Mesendoderm (in vitro differentiated cells): ENCODE results near the gene ATF3.
"Not testable (repeated sequence)": the region's sequence is repeated elsewhere in the genome, so short reads cannot be mapped to it uniquely, and the experiment has no call there.

Experiments used
- DNase-seq: peaks from one replicate; pipeline ENCODE4 v3.0.0; 2013
- H2AK5ac ChIP-seq: 2 replicates; pipeline ENCODE4 v1.6.1; 2013; ENCODE audit warnings: low read length, inconsistent platforms
- H2BK120ac ChIP-seq: 2 replicates; pipeline ENCODE4 v1.6.1; 2013; ENCODE audit warnings: low read depth, mild to moderate bottlenecking, low read length, moderate library complexity, mixed read lengths
- H2BK15ac ChIP-seq: replicated peaks from 2 replicates; pipeline ENCODE4 v1.6.1; 2013; ENCODE audit warnings: low read depth, mild to moderate bottlenecking, moderate library complexity
- H2BK5ac ChIP-seq: 2 replicates; pipeline ENCODE4 v1.6.1; 2013; ENCODE audit warnings: low read length, inconsistent platforms
- H3K18ac ChIP-seq: 2 replicates; pipeline ENCODE4 v1.6.1; 2013; ENCODE audit warnings: mild to moderate bottlenecking, low read length, mixed read lengths
- H3K23ac ChIP-seq: one replicate; pipeline ENCODE4 v1.6.1; 2013; ENCODE audit warnings: low read length
- H3K27ac ChIP-seq: 2 replicates; pipeline ENCODE4 v1.5.1; 2013; ENCODE audit warnings: low read depth, mild to moderate bottlenecking, inconsistent platforms, low read length, moderate library complexity
- H3K27me3 ChIP-seq: 2 replicates; pipeline ENCODE4 v1.6.1; 2013; ENCODE audit warnings: low read length, control low read depth, mild to moderate bottlenecking, inconsistent platforms; ENCODE audit not compliant: insufficient read depth, poor library complexity
- H3K36me3 ChIP-seq: 2 replicates; pipeline ENCODE4 v1.6.1; 2013; ENCODE audit warnings: low read length, inconsistent platforms; ENCODE audit not compliant: control insufficient read depth, insufficient read depth
- H3K4ac ChIP-seq: one replicate; pipeline ENCODE4 v1.6.1; 2013; ENCODE audit warnings: low read depth, mild to moderate bottlenecking, low read length, moderate library complexity
- H3K4me1 ChIP-seq: 2 replicates; pipeline ENCODE4 v1.6.1; 2013; ENCODE audit warnings: low read depth, low read length, inconsistent platforms; ENCODE audit not compliant: control insufficient read depth
- H3K4me2 ChIP-seq: 2 replicates; pipeline ENCODE4 v1.6.1; 2013; ENCODE audit warnings: low read length
- H3K4me3 ChIP-seq: 2 replicates; pipeline ENCODE4 v1.5.1; 2013; ENCODE audit warnings: mild to moderate bottlenecking, low read length
- H3K56ac ChIP-seq: one replicate; pipeline ENCODE4 v1.6.1; 2013; ENCODE audit warnings: low read length
- H3K79me1 ChIP-seq: 2 replicates; pipeline ENCODE4 v1.6.1; 2013; ENCODE audit warnings: low read length, inconsistent platforms
- H3K79me2 ChIP-seq: 2 replicates; pipeline ENCODE4 v1.6.1; 2013; ENCODE audit warnings: mild to moderate bottlenecking, low read length; ENCODE audit not compliant: control insufficient read depth, insufficient read depth
- H3K9ac ChIP-seq: 2 replicates; pipeline ENCODE4 v1.6.1; 2013; ENCODE audit warnings: low read length, inconsistent platforms
- H4K5ac ChIP-seq: one replicate; pipeline ENCODE4 v1.6.1; 2013; ENCODE audit warnings: low read length
- H4K8ac ChIP-seq: one replicate; pipeline ENCODE4 v1.6.1; 2013; ENCODE audit warnings: low read depth, mild to moderate bottlenecking, control low read depth, low read length, moderate library complexity
- WGBS: extraction: QIAGEN DNeasy Blood & Tissue Kit; methylation state at CpG from one replicate; pipeline ENCODE4 v1.1.7; 2013; ENCODE audit warnings: low lambda C conversion rate, missing lambda C conversion rate; ENCODE audit not compliant: insufficient coverage; ENCODE audit errors: extremely low coverage; 5-methylcytosine and 5-hydroxymethylcytosine counted together

Gene ATF3

GRCh38 chr1:212656730-212657129 lies 48.2 kb downstream of the ATF3 start:
- Histone ChIP-seq H3K9ac (no peak overlapping the region), H4K8ac (no peak overlapping the region), H3K79me2 (no peaks in the 10 kb centered on the region), H3K56ac (no peak overlapping the region), H3K4ac (no peak overlapping the region), H3K27me3 (no peaks in the 10 kb centered on the region), H3K79me1 (no peaks in the 10 kb centered on the region), H3K36me3 (no peaks in the 10 kb centered on the region), H2BK15ac (no peak overlapping the region), H3K4me1 (peaks cover 3% of the 10 kb centered on the region), H4K5ac (no peak overlapping the region), H3K18ac (no peak overlapping the region), H3K27ac (no peak overlapping the region), H3K23ac (no peak overlapping the region), H2BK5ac (no peak overlapping the region), H2AK5ac (no peak overlapping the region), H3K4me2 (no peak overlapping the region), H3K4me3 (no peak overlapping the region), H2BK120ac (no peak overlapping the region)
- DNase-seq = no peak
- no CpG with 5 or more reads among the region's 5 CpGs for WGBS

GRCh38 chr1:212658250-212658649 lies 49.7 kb downstream of the ATF3 start:
- no CpG with 5 or more reads among the region's 7 CpGs for WGBS
- H3K36me3 ChIP-seq, H4K8ac ChIP-seq, H3K9ac ChIP-seq, H3K23ac ChIP-seq, H2BK120ac ChIP-seq, H3K27ac ChIP-seq, H3K4me2 ChIP-seq, H3K27me3 ChIP-seq, H2BK15ac ChIP-seq, H3K4me3 ChIP-seq, H4K5ac ChIP-seq, H2BK5ac ChIP-seq, H2AK5ac ChIP-seq, H3K18ac ChIP-seq, H3K79me2 ChIP-seq, H3K4me1 ChIP-seq, H3K4ac ChIP-seq, H3K79me1 ChIP-seq: not testable (repeated sequence)
- peak; percentile 42 for DNase-seq
- H3K56ac ChIP-seq = peak overlapping the region; percentile 42

GRCh38 chr1:212664409-212665199 lies 56.0 kb downstream of the ATF3 start:
- Histone ChIP-seq H3K23ac (no peak overlapping the region), H2BK5ac (no peak overlapping the region), H4K5ac (no peak overlapping the region), H3K79me2 (no peaks in the 10 kb centered on the region), H3K18ac (no peak overlapping the region), H2BK15ac (no peak overlapping the region), H3K4ac (no peak overlapping the region), H3K36me3 (no peaks in the 10 kb centered on the region), H3K79me1 (no peaks in the 10 kb centered on the region), H3K4me3 (no peak overlapping the region), H2AK5ac (no peak overlapping the region), H3K4me2 (no peak overlapping the region), H3K56ac (no peak overlapping the region), H3K4me1 (peaks cover 6% of the 10 kb centered on the region), H3K9ac (no peak overlapping the region), H4K8ac (no peak overlapping the region), H3K27ac (no peak overlapping the region), H2BK120ac (no peak overlapping the region), H3K27me3 (no peaks in the 10 kb centered on the region)
- no peak for DNase-seq
- no CpG with 5 or more reads among the region's 11 CpGs for WGBS

GRCh38 chr1:212665241-212666115 lies 56.9 kb downstream of the ATF3 start:
- H3K23ac ChIP-seq = no peak overlapping the region
- no CpG with 5 or more reads among the region's 37 CpGs for WGBS
- H3K27me3 ChIP-seq = no peaks in the 10 kb centered on the region
- DNase-seq = peak; percentile 88
- no peak overlapping the region for H4K5ac ChIP-seq
- no peak overlapping the region for H2BK15ac ChIP-seq
- H4K8ac ChIP-seq = no peak overlapping the region
- no peak overlapping the region for H2AK5ac ChIP-seq
- H3K18ac ChIP-seq = no peak overlapping the region
- H3K56ac ChIP-seq = peak overlapping the region; percentile 95
- H3K36me3 ChIP-seq = no peaks in the 10 kb centered on the region
- H3K4ac ChIP-seq = no peak overlapping the region
- no peaks in the 10 kb centered on the region for H3K79me2 ChIP-seq
- H3K4me1 ChIP-seq = peaks cover 6% of the 10 kb centered on the region
- H2BK5ac ChIP-seq = peak overlapping the region; percentile 89
- no peaks in the 10 kb centered on the region for H3K79me1 ChIP-seq
- H3K9ac ChIP-seq = peak overlapping the region; percentile 79
- no peak overlapping the region for H3K27ac ChIP-seq
- H2BK120ac ChIP-seq = no peak overlapping the region
- peak overlapping the region; percentile 73 for H3K4me2 ChIP-seq
- H3K4me3 ChIP-seq = peak overlapping the region; percentile 53

DNA sequence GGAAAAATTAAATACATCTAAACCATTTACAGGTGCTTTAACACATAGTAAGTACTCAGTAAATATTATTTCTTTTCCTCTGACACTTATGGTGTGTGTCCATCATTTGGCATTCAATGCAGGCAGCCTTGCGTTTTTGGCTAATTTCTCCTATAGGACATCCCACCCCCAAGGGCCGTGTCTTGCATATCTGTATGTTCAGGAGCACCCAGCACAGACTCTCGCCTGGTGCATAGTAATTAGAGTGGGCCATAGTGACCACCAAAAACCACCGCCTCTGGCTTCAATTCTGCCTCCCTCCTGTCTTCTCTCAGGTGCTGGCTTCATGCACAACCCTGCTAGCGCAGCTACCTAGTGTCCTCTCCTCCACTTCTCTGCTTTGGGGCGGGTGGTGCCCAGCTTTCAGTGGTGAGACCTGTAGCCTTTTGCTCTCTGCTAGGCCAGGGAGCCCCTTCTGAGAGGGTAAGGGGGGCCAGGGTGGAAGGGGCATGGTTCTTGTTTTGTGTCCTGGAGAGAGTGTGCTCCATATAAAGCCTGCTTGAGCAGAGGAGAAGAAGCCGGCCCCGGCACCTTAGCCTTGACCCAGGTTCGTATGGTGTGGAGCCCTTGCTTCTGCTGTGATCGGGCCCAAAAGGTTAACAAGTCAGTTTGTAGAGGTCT lies 57.7 kb downstream of the ATF3 start:
- Histone ChIP-seq H2BK120ac (no peak overlapping the region), H3K36me3 (no peaks in the 10 kb centered on the region), H3K79me1 (no peaks in the 10 kb centered on the region), H3K79me2 (no peaks in the 10 kb centered on the region), H3K18ac (no peak overlapping the region), H4K8ac (no peak overlapping the region), H3K23ac (no peak overlapping the region), H2BK15ac (no peak overlapping the region), H2AK5ac (no peak overlapping the region), H3K4me3 (no peak overlapping the region), H3K56ac (no peak overlapping the region), H3K27ac (no peak overlapping the region), H4K5ac (no peak overlapping the region), H3K9ac (no peak overlapping the region), H2BK5ac (no peak overlapping the region), H3K4ac (no peak overlapping the region), H3K4me2 (no peak overlapping the region), H3K27me3 (no peaks in the 10 kb centered on the region), H3K4me1 (peaks cover 6% of the 10 kb centered on the region)
- WGBS = no CpG with 5 or more reads among the region's 10 CpGs
- no peak for DNase-seq
